HAP-1 (cell line): Measurements from ENCODE around the gene TNFRSF12A.

Experiments
- DNase-seq, 2 experiments: peaks; one replicate each; pipeline ENCODE4 v3.0.0-alpha.2; 2016 to 2020; ENCODE audit warnings: low spot score in 2 of 2
- H3K27me3 ChIP-seq: fragments of 250-450 bp; sonication (Bioruptor Pico); 2 replicates; pipeline ENCODE4 v1.5.1; 2020; ENCODE audit warnings: low read depth, mild to moderate bottlenecking, moderate library complexity
- H3K36me3 ChIP-seq: fragments of 250-450 bp; sonication (Bioruptor Pico); replicated peaks from 2 replicates; pipeline ENCODE4 v1.5.1; 2020; ENCODE audit warnings: mild to moderate bottlenecking
- H3K4me1 ChIP-seq: fragments of 250-450 bp; sonication (Bioruptor Pico); 2 replicates; pipeline ENCODE4 v1.5.1; 2020; ENCODE audit warnings: mild to moderate bottlenecking
- H3K4me3 ChIP-seq: fragments of 250-450 bp; sonication (Bioruptor Pico); 2 replicates; pipeline ENCODE4 v1.5.1; 2020; ENCODE audit warnings: mild to moderate bottlenecking, moderate library complexity
- H3K9me3 ChIP-seq: fragments of 250-450 bp; sonication (Bioruptor Pico); 2 replicates; pipeline ENCODE4 v1.5.1; 2020; ENCODE audit warnings: mild to moderate bottlenecking, moderate library complexity
- in situ Hi-C: fragments of 300-500 bp; cut with MboI; formaldehyde crosslinking; loops from 3 replicates; pipeline ENCODE4 v1.14.3; 2020; ENCODE audit warnings: low sequenced_read_pairs, inconsistent platforms, mixed read lengths

The TNFRSF12A gene

GRCh38 chr16:2980227-2981176, 39.7 kb upstream of the TNFRSF12A start, which contains the start of gene PKMYT1:
Gene PKMYT1, minus strand, starts transcription at chr16:2980446. Its CDS starts 789 bp downstream, at chr16:2979657.
- peaks cover 39% of the 10 kb centered on the region for H3K36me3 ChIP-seq
- peaks cover 37% of the 10 kb centered on the region for H3K4me1 ChIP-seq
- no peaks in the 10 kb centered on the region for H3K27me3 ChIP-seq
- DNase-seq = peak; percentile 84 to 95
- in situ Hi-C loops = no loop called here
- no peaks in the 10 kb centered on the region for H3K9me3 ChIP-seq
- H3K4me3 ChIP-seq = peak within 1 kb of the TSS; percentile 78

- H3K36me3 ChIP-seq = peaks cover 31% of the 10 kb centered on the region
- H3K4me1 ChIP-seq = peaks cover 37% of the 10 kb centered on the region
- H3K4me3 ChIP-seq = peak overlapping the region; percentile 78; the same call in 1 of the 2 replicates
- in situ Hi-C loops = no loop called here
- DNase-seq = peak in 1 of 2 experiments; percentile 57
- H3K27me3 ChIP-seq = no peaks in the 10 kb centered on the region
- H3K9me3 ChIP-seq = no peaks in the 10 kb centered on the region
Observed at GRCh38 chr16:2981177-2981898, 38.8 kb upstream of the TNFRSF12A start.

- no peak for DNase-seq
- peaks cover 37% of the 10 kb centered on the region for H3K4me1 ChIP-seq
- peaks cover 26% of the 10 kb centered on the region for H3K36me3 ChIP-seq
- H3K9me3 ChIP-seq = no peaks in the 10 kb centered on the region
- H3K27me3 ChIP-seq = no peaks in the 10 kb centered on the region
- no peak overlapping the region for H3K4me3 ChIP-seq
- in situ Hi-C loops = no loop called here
Observed at GRCh38 chr16:2981899-2982250, 38.3 kb upstream of the TNFRSF12A start.

GRCh38 chr16:2982402-2982801, 37.8 kb upstream of the TNFRSF12A start:
- in situ Hi-C loops = no loop called here
- peaks cover 37% of the 10 kb centered on the region for H3K4me1 ChIP-seq
- peaks cover 20% of the 10 kb centered on the region for H3K36me3 ChIP-seq
- H3K4me3 ChIP-seq = no peak overlapping the region
- no peaks in the 10 kb centered on the region for H3K9me3 ChIP-seq
- DNase-seq = no peak
- no peaks in the 10 kb centered on the region for H3K27me3 ChIP-seq

- DNase-seq = peak; percentile 79 to 93
- Histone ChIP-seq H3K4me3 (0 out of 2 replicates have a peak overlapping the region, but pooled peaks have one; percentile 14), H3K4me1 (peaks cover 30% of the 10 kb centered on the region), H3K9me3 (no peaks in the 10 kb centered on the region), H3K36me3 (peaks cover 7% of the 10 kb centered on the region), H3K27me3 (no peaks in the 10 kb centered on the region)
- in situ Hi-C loops = no loop called here
Observed at GRCh38 chr16:2983706-2984136, 36.4 kb upstream of the TNFRSF12A start.

- no peaks in the 10 kb centered on the region for H3K9me3 ChIP-seq
- H3K36me3 ChIP-seq = no peaks in the 10 kb centered on the region
- H3K27me3 ChIP-seq = peaks cover 3% of the 10 kb centered on the region; the same call in 1 of the 2 replicates
- DNase-seq = no peak
- in situ Hi-C loops = no loop called here
- H3K4me1 ChIP-seq = peaks cover 21% of the 10 kb centered on the region
- H3K4me3 ChIP-seq = no peak overlapping the region
Observed at GRCh38 chr16:2985462-2985861, 34.7 kb upstream of the TNFRSF12A start.

- Histone ChIP-seq H3K4me3 (no peak overlapping the region), H3K27me3 (peaks cover 3% of the 10 kb centered on the region; the same call in 1 of the 2 replicates), H3K4me1 (peaks cover 17% of the 10 kb centered on the region), H3K9me3 (no peaks in the 10 kb centered on the region), H3K36me3 (no peaks in the 10 kb centered on the region)
- DNase-seq = no peak
- in situ Hi-C loops = no loop called here
Observed at GRCh38 chr16:2985893-2986355, 34.2 kb upstream of the TNFRSF12A start.

GRCh38 chr16:2986623-2987188, 33.5 kb upstream of the TNFRSF12A start:
- Histone ChIP-seq H3K4me3 (no peak overlapping the region), H3K4me1 (peaks cover 9% of the 10 kb centered on the region), H3K9me3 (no peaks in the 10 kb centered on the region), H3K36me3 (no peaks in the 10 kb centered on the region), H3K27me3 (peaks cover 3% of the 10 kb centered on the region; the same call in 1 of the 2 replicates)
- DNase-seq = no peak
- in situ Hi-C loops = no loop called here

- Histone ChIP-seq H3K4me1 (peaks cover 7% of the 10 kb centered on the region), H3K9me3 (no peaks in the 10 kb centered on the region), H3K4me3 (no peak overlapping the region), H3K36me3 (no peaks in the 10 kb centered on the region), H3K27me3 (peaks cover 3% of the 10 kb centered on the region; the same call in 1 of the 2 replicates)
- no peak for DNase-seq
- in situ Hi-C loops = no loop called here
Observed at GRCh38 chr16:2987286-2987685, 32.9 kb upstream of the TNFRSF12A start.

- no peak overlapping the region for H3K4me3 ChIP-seq
- in situ Hi-C loops = no loop called here
- no peak for DNase-seq
- no peaks in the 10 kb centered on the region for H3K36me3 ChIP-seq
- H3K9me3 ChIP-seq = no peaks in the 10 kb centered on the region
- H3K27me3 ChIP-seq = peaks cover 3% of the 10 kb centered on the region; the same call in 1 of the 2 replicates
- H3K4me1 ChIP-seq = peaks cover 7% of the 10 kb centered on the region
Observed at GRCh38 chr16:2987833-2988232, 32.3 kb upstream of the TNFRSF12A start.

- in situ Hi-C loops = no loop called here
- H3K27me3 ChIP-seq = peaks cover 3% of the 10 kb centered on the region; the same call in 1 of the 2 replicates
- peaks cover 4% of the 10 kb centered on the region for H3K4me1 ChIP-seq
- no peak overlapping the region for H3K4me3 ChIP-seq
- no peaks in the 10 kb centered on the region for H3K36me3 ChIP-seq
- DNase-seq = no peak
- no peaks in the 10 kb centered on the region for H3K9me3 ChIP-seq
Observed at GRCh38 chr16:2988590-2989099, 31.5 kb upstream of the TNFRSF12A start.

GRCh38 chr16:2990891-2991290, 29.3 kb upstream of the TNFRSF12A start:
- in situ Hi-C loops = no loop called here
- no peak for DNase-seq
- Histone ChIP-seq H3K4me1 (no peaks in the 10 kb centered on the region), H3K27me3 (peaks cover 3% of the 10 kb centered on the region; the same call in 1 of the 2 replicates), H3K4me3 (no peak overlapping the region), H3K9me3 (no peaks in the 10 kb centered on the region), H3K36me3 (no peaks in the 10 kb centered on the region)

GRCh38 chr16:2991566-2992261, 28.5 kb upstream of the TNFRSF12A start:
- Histone ChIP-seq H3K4me3 (no peak overlapping the region), H3K27me3 (peaks cover 3% of the 10 kb centered on the region; the same call in 1 of the 2 replicates), H3K4me1 (no peaks in the 10 kb centered on the region), H3K9me3 (no peaks in the 10 kb centered on the region), H3K36me3 (no peaks in the 10 kb centered on the region)
- no peak for DNase-seq
- in situ Hi-C loops = no loop called here
